Measurements from ENCODE around the gene INPP5D. TPM values are rescaled to one million over a fixed set of nuclear protein-coding genes. Genes with fewer than 3 reads are reported as not detected.

The INPP5D gene
- total and polyA plus RNA-seq, 3 donors from 2014 or later: 5.7 to 12.7 (median 11.2) TPM

GRCh38 chr2:233035426-233036161, 24.5 kb upstream of the INPP5D start:
- 88% methylated on average over 20 to 23 of the region's 23 CpGs for WGBS, 2 donors
- no peak for DNase-seq
- Histone ChIP-seq H3K36me3 (ENCODE audit: low read depth, missing control alignments) (no peaks in the 10 kb centered on the region), H3K4me1 (no peaks in the 10 kb centered on the region), H3K27me3 (no peaks in the 10 kb centered on the region), H3K4me3 (no peak overlapping the region), H3K27ac (no peak overlapping the region), H3K9me3 (no peaks in the 10 kb centered on the region)
- intact Hi-C loops (cut with DNase I; ENCODE audit: low total_unique reads): no loop called here
- no peak for TF ChIP-seq CTCF (IDR thresholded peaks at IDR 0.05)
- no peak for TF ChIP-seq POLR2A (IDR thresholded peaks at IDR 0.05)

- no peak for DNase-seq
- WGBS, 2 donors: 91 to 92% methylated on average over 12 of the region's 12 CpGs
- no peak overlapping the region for H3K4me3 ChIP-seq
- H3K9me3 ChIP-seq: no peaks in the 10 kb centered on the region
- no peak overlapping the region for H3K27ac ChIP-seq
- H3K4me1 ChIP-seq: no peaks in the 10 kb centered on the region
- intact Hi-C loops (cut with DNase I; ENCODE audit: low total_unique reads): no loop called here
- no peaks in the 10 kb centered on the region for H3K27me3 ChIP-seq
- TF ChIP-seq CTCF (IDR thresholded peaks at IDR 0.05): no peak
- TF ChIP-seq POLR2A (IDR thresholded peaks at IDR 0.05): no peak
- H3K36me3 ChIP-seq (ENCODE audit: low read depth, missing control alignments): no peaks in the 10 kb centered on the region
Measured at GRCh38 chr2:233036162-233036838, 23.8 kb upstream of the INPP5D start.

- Histone ChIP-seq H3K4me1 (no peaks in the 10 kb centered on the region), H3K4me3 (no peak overlapping the region), H3K36me3 (ENCODE audit: low read depth, missing control alignments) (no peaks in the 10 kb centered on the region), H3K27ac (no peak overlapping the region), H3K27me3 (no peaks in the 10 kb centered on the region), H3K9me3 (no peaks in the 10 kb centered on the region)
- TF ChIP-seq CTCF (IDR thresholded peaks at IDR 0.05): no peak
- no peak for TF ChIP-seq POLR2A (IDR thresholded peaks at IDR 0.05)
- DNase-seq: no peak
- intact Hi-C loops (cut with DNase I; ENCODE audit: low total_unique reads): no loop called here
- WGBS, 2 donors: 83% methylated on average over 2 of the region's 2 CpGs
Measured at GRCh38 chr2:233037078-233037477, 23.1 kb upstream of the INPP5D start.

GRCh38 chr2:233039212-233039845, 20.8 kb upstream of the INPP5D start:
- intact Hi-C loops (cut with DNase I; ENCODE audit: low total_unique reads): no loop called here
- Histone ChIP-seq H3K27ac (peak overlapping the region in 1 of 2 donors; percentile 59), H3K4me1 (no peaks in the 10 kb centered on the region), H3K4me3 (no peak overlapping the region), H3K27me3 (no peaks in the 10 kb centered on the region), H3K36me3 (ENCODE audit: low read depth, missing control alignments) (no peaks in the 10 kb centered on the region), H3K9me3 (no peaks in the 10 kb centered on the region)
- TF ChIP-seq POLR2A (IDR thresholded peaks at IDR 0.05): no peak
- TF ChIP-seq CTCF (IDR thresholded peaks at IDR 0.05): no peak
- no peak for DNase-seq
- 46 to 47% methylated on average over 8 of the region's 8 CpGs for WGBS, 2 donors

Measured in testis (tissue), 3 donors.